ENCODE data around the gene ADAM15.

DNA sequence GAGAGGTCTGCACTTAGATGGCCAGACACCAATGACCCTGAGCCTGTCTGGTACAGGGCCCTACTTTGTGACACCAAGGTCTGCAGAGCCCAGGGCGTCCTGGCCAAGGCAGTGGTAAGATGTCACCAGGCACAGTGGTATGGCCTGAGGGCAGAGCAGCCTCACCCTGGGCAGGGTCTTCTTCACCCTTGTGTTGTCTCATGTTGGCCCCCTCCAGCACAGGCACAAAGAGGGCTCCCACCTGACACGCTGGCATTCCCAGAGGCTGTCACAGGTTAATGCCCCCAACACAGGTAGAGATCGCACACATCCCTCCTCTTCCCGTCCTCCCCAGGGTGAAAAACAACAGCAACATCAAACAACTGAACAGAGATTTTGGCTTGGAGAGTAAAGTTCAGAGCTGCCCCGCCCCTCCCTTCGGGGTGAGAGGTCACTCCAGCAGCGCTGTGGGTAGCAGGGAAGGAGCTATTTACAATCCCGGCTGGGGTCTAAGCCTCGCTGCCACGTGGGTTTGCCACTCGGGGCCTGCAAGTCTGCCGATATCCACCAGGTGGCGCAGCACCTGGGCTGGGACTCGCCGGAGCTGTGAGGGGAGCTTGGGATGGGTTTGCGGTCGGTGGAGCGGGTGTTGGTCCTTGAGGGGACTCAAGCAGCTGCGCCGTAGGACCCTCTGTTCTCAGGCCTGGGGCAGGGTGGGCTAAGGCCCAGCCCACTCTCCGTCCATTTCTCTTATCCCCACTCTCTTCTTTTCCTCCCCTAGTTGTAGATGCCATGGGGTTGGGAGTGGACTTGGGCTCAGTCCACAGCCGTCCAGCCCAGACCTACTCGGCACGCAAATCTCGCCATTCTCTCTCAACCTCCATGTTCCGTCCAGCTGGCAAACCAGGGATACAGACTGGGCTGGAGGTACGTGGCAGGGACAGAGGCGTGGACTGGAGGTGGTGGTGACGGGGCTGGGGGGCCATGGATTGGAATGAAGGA lies 40.2 kb downstream of the ADAM15 start:
- TF ChIP-seq ZNF76 (tag by site-specific recombination; IDR thresholded peaks at IDR 0.05; ENCODE audit: borderline replicate concordance, low read depth): no peak
- TF ChIP-seq ZNF221 (tag by site-specific recombination; IDR thresholded peaks at IDR 0.05; ENCODE audit: borderline replicate concordance): no peak
- TF ChIP-seq, protein P1, sequence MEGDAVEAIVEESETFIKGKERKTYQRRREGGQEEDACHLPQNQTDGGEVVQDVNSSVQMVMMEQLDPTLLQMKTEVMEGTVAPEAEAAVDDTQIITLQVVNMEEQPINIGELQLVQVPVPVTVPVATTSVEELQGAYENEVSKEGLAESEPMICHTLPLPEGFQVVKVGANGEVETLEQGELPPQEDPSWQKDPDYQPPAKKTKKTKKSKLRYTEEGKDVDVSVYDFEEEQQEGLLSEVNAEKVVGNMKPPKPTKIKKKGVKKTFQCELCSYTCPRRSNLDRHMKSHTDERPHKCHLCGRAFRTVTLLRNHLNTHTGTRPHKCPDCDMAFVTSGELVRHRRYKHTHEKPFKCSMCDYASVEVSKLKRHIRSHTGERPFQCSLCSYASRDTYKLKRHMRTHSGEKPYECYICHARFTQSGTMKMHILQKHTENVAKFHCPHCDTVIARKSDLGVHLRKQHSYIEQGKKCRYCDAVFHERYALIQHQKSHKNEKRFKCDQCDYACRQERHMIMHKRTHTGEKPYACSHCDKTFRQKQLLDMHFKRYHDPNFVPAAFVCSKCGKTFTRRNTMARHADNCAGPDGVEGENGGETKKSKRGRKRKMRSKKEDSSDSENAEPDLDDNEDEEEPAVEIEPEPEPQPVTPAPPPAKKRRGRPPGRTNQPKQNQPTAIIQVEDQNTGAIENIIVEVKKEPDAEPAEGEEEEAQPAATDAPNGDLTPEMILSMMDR (tag by site-specific recombination; IDR thresholded peaks at IDR 0.05): peak; percentile 92

Measured in HEK293 (cell line).